Stimulated activated CD8-positive, alpha-beta memory T cell treated with anti-CD3 and anti-CD28 coated beads, Interleukin-4, amount 100 ng/mL, for 4 hours (primary cell): ENCODE measurements around the gene EXOC6B.

ENCODE experiments used
- DNase-seq, 2 donors: peaks; one replicate each; pipeline ENCODE4 v3.0.0-alpha.2; 2020; ENCODE audit warnings: low read depth in 2 of 2, low spot score in 1 of 2

Gene EXOC6B

DNA sequence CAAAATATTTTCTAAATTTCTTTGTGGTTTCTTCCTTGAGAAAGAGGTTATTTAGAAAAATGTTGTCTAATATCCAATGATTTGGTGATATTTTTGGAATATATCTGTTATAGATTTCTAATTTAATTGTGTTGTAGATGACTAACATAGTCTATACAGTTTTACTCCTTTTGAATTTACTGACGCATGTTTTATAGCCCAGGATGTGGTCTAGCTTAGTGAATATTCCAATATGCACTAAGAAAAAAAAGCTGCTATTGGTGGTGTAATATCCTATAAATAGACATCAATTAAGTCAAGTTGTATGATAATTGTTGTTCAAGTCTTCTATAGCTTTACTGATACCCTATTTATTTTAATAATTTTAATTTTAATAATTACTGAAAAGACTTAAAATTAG is 437.6 kb downstream of the EXOC6B start:
- DNase-seq: no peak

DNA sequence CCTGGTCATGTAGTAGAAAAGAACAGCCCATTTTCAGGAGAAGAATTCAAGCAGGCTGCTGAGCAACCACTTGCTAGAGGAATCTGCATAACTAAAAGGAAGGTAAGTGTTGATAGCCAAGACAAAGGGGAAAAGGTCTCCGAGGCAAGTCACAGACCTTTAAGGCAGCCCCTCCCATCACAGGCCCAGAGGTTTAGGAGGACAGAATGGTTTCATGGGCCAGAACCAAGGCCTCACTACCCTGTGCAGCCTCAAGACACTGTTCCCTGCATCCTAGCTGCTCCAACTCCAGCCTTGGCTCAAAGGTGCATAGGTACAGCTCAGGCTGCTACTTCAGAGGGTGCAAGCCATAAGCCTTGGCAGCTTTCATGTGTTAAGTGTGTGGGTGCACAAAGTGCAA is 439.5 kb downstream of the EXOC6B start:
- DNase-seq: no peak

DNA sequence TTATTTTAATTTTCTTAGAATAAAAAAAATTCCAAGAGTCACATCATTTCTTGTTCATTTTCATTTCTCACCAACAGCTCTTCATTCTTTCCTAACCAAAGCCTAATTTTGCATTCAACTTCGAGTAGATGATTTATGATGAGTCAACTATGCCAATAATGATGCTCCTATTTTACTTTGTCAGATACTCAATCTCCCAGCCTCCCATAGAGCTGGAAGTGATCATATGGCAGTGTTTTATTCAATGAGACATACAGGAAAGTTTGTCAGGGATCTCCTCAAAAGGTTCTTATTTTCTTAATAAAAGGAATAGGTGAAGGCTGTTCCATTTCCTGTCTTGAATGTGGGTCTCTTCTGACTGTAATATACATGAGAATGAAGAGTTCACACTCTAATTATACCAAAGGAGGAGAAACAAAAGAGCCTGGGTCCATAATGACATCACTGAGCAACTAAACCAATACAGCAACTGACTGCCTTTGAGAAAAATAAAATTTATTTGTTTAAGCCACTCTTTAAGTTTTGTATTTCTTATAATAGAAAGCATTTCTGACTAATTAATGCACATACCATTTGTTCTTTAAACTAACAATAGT is 447.0 kb downstream of the EXOC6B start:
- DNase-seq: no peak

DNA sequence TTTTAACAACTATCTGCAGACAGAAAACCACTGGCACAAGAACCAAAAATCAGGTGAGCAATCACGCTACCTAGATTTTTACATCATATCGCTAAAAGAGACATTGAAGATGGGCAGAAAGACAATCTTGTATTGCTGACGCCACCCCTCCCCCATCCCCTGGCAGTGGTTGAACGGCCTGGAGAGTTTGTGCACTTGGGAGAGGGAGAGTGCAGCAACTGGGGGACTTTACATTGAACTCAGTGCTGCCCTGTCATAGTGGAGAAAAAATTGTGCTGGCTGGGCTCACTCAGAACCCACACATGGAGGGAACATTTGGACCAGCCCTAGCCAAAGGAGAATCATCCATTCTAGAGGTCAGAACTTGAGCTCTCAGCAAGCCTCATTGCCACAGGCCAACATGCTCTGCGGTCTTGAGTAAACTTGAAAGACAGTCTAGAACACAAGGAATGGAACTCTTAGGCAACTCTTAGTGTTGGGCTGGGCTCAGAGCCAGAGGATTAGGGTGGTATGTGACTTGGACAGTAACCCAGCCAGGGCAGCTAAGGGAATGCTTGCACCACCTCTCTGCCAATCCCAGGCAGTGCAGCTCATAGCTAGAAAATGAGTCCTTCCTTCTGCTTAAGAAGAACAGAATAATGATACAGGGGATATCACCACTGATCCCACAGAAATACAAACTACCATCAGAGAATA is 458.2 kb downstream of the EXOC6B start:
- no peak for DNase-seq

DNA sequence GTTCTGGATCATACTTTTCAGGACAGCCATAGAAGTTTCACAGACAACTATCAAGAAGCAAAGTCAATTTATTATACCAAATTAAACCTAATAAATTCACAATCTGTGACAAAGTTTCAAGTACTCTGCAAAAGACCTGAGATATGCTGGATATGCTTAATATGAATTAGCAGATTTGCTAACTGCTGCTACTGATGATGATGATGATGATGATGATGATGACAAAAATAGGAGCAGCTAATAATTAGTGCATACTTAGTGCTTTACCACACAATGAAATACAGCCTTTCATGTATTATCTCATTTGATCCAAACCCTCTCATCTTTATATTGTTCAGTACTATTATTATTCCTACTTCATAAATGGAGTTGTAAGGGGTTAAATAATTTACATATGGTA is 462.4 kb downstream of the EXOC6B start:
- DNase-seq: no peak

DNA sequence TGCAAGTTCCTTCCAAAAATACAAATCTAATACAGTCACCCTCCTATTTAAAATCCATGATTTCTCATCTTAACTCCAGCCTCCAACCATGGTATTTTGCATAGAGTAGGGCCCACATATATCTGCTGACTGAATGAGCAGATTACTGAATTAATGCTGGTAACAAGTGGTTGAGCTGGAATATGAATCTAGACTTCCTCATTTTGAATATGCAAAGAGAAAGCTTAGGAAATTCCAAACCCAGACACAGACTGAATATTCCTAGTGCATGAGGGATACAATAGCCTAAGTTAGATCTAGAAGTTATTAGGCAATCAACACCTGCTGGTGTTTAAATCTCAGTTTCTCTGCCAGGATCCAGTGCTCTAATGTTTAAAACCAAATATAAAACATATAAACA is 463.1 kb downstream of the EXOC6B start:
- DNase-seq: no peak

DNA sequence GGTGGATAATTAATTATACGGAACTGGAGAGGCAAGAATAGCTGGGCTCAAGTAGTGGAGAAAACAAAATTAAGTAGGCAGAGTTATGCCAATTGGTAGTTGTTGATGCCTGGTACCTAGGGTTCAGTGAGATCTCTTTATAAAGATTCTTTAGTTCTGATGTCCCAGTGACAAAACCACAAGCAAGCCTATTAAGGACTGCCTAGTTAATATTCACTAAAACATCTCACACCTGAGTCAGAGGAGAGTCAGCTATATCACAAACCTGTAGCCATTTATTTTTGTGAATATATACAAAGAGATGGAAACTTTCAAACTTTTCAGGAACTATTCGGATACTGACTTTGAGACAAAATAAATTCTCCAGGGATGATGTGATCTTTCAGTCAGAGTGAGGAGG is 464.3 kb downstream of the EXOC6B start:
- no peak for DNase-seq

DNA sequence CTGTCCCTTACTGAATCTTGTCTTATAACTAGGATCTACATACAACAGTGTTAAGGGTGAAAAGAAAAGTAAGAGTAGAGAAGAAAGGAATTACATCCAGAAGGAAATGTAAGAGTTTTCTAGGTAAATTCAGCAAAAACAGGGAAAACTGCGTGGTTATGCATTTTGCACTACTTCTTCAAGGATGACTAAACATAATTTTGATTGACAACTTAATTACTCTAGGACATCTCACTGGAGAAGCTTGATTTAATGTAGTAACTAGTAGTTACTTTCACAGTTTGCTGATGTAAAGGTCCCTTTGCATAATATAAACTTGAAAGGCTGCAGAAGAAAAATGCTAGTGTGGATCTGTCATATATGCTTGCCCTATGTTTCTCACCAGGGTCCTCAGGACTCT is 464.8 kb downstream of the EXOC6B start:
- no peak for DNase-seq

DNA sequence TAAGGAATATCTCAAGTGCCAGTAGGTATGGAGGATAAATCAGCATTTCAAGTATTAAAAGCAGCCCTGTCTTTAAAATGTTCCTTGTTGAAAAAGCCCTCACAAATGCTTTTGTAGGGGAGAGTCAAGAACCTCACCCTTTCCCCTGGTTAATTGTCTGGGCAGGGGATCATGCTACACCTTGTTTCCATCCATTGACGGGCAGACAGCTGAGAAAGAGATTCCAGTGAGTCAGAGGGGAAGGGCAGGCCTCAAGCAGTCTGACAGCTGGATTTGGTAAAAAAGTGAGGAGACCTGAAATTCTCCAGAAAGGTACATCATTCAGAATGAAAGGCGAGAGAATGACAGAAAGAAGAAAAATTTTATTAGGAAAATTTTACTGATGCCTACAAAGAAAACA is 475.0 kb downstream of the EXOC6B start:
- DNase-seq: no peak

DNA sequence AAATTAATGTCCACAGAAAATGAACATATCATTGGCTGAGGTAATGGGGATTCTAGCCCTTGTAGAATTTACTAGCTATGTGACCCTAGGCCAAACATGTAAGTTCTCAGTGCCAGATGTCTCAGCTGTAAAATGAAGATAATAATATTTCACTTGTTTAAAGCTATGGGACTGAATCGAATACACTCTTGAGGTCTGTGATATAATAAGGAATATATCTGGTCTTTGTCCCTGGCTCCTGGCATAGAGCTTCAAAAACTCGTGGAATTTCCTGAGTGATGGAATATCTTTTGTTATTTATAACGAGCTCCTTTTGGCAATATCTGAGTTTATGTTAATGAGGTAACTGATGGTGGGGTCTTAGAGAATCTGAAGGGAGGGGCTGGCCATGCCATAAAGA is 476.8 kb downstream of the EXOC6B start:
- DNase-seq: no peak

DNA sequence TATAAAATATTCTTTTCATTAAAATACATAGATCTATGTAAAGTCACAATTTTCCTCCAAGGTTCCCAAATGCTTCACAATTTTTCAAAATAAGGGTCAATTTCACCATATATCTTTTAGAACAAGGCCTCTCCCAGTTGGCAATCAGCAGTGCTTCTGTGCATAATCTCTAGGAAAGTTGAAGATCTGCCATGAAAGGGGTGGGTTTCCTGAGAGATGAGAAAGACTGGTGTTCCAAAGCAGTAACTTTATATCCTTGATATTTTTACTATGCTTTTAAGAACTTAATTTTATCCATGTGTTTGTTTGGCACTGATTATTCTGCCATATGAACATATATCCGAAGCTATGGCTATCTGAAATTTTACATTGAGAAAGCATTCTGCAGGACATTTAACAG is 478.8 kb downstream of the EXOC6B start:
- DNase-seq: no peak

DNA sequence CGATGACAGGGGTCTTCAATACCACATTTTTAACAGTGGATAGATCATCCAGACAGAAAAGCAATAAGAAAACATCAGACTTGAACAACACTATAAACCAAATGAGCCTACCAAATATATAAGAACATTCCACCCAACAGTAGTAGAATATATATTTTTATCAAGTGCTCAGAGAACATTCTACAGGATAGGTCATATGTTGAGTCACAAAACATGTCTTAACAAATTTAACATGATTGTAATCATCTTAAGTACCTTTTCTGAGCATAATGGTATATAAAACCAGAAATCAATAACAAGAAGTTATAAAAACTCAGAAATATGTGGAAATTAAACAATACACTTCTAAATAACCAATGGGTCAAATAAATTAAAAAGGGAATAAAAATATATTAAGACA is 484.2 kb downstream of the EXOC6B start:
- no peak for DNase-seq

DNA sequence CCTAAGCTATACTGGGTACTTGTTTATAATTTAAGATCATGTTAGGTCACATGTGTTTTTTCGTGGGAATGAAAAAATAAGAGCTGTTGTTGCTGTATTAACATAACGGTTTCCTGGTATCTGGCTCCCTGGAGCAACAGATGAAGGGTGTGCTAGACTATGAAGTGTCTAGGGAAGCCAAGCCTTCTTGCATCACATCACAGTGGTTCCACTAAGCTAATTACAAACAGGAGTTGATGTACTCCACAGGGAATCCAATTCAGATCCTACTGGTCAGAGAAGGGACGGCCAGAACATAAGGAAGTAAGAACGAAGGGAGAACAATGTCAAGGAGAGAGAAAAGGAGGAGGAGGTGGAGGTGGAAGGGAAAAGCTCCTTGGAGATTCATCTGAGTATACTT is 485.2 kb downstream of the EXOC6B start:
- DNase-seq: no peak

DNA sequence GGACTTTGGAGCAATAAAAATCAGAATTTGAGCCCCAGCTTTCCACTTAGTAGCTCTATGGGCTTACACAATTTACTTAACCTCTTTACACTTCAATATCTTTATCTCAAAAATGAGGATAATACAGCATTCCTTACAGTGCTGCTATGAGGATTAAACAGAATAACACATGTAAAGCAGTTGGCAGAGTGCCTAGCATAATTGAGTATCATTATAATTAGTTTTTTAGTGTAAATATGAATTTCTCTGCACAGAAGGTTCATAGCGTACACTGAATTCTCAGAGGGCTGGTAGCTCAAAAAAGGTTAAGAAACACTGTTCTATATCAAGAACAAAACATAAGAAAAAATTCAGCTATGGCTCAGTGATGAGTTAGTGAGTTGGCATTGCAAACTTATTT is 487.8 kb downstream of the EXOC6B start:
- DNase-seq: no peak

DNA sequence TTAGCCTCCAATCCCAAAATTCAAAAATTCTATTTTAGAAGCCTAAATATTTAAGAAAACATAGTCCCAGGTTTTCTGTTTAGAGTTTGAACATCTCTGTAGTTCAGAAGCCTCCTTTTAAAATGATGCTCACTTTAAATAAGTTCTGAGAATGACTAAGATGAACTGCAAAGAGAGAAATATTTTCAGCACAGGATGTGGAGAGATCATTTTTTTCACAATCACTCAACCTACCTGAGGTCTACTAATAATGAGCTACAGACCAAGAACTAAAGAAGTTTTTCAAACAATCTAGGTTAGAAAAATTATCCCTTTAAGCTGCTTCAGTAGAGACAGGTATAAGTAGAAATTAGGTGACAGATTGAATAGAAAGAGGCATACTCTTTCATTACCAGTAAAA is 493.1 kb downstream of the EXOC6B start:
- no peak for DNase-seq

DNA sequence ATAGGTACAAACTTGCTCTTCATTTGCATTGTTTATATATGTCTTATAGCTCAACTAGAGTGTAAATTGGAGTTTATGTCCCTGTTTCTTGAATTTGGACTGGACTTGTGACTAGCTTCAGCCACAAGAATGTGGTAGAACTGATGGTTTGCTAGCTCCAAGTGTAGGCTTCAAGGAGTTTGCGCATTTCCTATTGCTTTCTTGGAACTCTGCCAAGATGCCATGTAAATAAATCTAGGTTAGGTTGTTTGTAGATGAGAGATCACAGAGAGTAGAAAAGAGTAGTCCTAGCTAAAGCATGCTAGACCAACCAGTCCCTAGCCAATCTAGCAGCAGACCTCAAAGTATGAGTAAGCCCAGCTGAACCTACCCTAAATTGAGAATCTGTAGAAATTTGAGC is 495.2 kb downstream of the EXOC6B start:
- DNase-seq: no peak

DNA sequence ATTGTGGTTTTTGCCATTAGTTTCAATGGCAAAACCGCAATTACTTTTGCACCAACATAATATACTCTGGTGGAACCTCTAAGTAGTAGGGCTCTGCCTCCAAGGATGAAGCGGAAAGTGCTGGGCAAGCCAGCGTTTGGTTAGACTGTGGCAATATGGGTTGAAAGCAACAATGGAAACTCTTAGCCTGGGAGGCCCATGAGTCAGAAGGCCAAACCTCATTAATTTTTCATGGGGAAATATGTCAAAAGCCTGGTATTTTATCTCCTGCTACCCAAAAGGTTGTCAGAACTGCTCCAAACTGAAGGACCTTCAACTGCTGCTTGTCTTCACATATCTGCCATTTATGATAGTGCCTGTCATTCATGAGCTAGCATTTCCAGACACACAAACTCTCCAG is 499.1 kb downstream of the EXOC6B start:
- no peak for DNase-seq

DNA sequence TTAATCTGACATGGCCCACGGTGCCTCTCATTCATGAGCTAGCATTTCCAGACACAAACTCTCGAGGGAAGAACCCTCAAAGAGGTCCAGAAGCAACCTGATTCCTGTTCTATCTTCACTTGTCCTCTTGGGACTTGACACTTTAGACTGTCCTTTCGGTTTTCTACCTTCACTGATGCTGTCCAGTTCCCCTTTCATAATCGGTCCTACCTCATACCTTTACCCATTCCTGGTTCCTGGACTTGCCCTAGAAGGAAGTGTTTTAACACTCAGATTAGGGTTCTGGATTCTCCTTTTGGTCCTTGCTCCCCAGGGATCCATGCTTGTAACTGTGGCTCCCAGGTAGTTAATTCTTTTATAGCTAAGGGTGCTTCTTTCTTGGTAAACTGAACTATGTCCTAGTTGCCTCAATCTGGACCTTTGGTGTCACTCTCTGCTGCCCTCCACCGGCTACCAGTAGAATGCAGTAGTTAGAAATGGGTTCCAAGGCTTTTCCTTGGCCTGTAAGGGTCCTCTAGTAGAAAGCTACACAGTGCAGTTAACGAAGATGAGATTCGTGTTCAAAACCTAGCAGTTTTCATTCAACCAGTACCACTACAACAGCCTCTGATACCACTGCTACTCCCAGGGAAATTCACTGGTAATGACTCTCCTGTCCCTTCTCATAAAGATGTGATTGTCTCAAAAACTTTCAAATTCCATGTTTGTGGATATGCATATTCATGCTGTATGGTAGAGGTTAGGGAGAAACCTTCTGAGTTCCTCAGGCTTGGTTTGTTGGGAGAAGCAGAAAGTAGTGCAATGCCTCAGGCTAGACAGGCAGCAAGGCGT is 500.0 kb downstream of the EXOC6B start:
- no peak for DNase-seq

DNA sequence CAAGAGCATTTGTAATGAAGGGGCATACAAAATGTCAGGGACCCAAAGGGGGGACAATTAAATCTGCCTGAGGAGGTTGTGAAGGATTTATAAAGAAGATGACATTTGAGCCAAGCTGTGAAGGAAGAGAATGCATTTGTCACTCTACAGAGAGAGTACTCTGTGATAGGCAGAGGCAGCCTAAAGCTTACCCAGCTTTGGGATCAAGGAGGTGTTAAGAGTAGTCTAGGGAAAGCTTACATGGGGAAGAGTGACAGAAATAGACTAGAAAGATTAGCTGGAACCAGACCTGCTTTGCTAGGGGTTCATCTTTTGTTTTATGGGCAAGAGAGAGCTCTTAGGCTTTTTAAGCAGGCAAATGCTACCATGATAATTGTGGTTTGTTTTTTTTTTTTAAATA is 509.1 kb downstream of the EXOC6B start:
- no peak for DNase-seq

DNA sequence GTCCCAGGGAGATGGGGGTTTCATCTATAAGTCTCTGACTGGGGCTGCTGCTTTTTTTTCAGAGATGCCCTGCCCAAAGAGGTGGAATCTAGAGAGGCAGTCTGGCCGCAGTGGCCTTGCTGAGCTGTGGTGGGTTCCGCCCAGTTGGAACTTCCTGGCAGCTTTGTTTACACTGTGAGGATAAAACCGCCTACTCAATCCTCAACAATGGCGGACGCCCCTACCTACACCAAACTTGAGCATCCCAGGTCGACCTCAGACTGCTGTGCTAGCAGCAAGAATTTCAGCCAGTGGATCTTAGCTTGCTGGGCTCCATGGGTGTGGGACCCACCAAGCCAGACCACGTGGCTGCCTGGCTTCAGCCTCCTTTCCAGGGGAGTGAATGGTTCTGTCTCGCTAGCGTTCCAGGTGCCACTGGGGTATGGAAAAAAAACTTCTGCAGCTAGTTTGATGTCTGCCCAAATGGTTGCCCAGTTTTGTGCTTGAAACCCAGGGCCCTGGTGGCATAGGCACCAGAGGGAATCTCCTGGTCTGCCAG is 525.6 kb downstream of the EXOC6B start:
- no peak for DNase-seq

DNA sequence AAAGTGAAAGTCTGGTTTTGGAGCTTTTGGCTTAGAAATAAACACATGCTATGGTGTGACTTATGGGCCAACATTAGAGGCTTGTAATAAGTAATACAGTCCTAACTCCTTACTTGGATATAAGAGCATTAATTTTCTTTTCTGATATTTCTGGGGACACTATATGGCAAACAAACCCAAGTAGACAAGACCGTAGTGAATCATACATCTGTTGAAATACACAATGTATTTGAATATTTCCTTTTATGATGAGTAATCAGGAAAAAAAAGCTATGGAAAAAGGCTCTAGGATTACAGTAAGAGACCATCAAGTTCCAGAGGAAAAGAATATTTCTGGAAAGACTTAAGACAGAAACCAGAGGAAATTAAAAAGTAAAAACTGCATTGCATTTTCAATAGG is 532.2 kb downstream of the EXOC6B start:
- DNase-seq: no peak

DNA sequence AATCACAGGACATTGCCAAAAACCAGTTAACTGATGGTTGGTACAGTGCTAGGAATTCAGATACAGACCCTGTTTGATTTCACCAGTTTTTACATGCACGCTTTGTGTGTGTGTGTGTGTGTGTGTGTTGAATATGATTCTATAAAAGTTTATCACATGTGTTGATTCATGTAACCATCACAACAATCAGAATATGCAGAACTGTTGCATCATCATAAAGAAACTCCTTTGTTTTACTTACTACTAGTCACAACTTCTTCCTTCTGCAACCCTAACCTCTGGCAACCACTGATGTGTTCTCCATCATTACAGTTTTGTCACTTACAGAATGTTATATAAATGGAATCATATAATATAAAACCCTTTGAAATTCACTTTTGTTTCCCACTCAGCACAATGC is 533.4 kb downstream of the EXOC6B start:
- no peak for DNase-seq
